Measurements from ENCODE around the gene CTNNA1.

GRCh38 chr5:138934971-138935370 is 181.7 kb downstream of the CTNNA1 start:
- no peak for TF ChIP-seq CTCF (IDR thresholded peaks at IDR 0.05)
- no peak for TF ChIP-seq POLR2A (IDR thresholded peaks at IDR 0.05)

Measured in body of pancreas (tissue), 4 donors.